ENCODE measurements around the gene TTYH2. TPM values are rescaled to one million over a fixed set of nuclear protein-coding genes. Genes with fewer than 3 reads are reported as not detected.

Gene TTYH2
- total RNA-seq, 1 donor from 2014 or later, result 3.8 TPM

GRCh38 chr17:74204474-74204873 lies 8.9 kb upstream of the TTYH2 start:
- H3K9me3 Mint-ChIP-seq, result no peaks in the 10 kb centered on the region
- no peak for ATAC-seq (ENCODE audit: low read depth)
- intact Hi-C loops (cut with micrococcal nuclease), result loop anchor here (5.0 to 10.0 kb wide), 3 partner anchors 560 to 1012 kb away; partner anchors contain the start of genes CDC42EP4, COG1 and SDK2
- CTCF ChIA-PET, result interaction anchor here (2.0 kb wide), 1 partner anchor 9 kb away, joined by 5 read pairs; the partner anchor contains the start of gene TTYH2
- peaks cover 49% of the 10 kb centered on the region for H3K36me3 Mint-ChIP-seq (ENCODE audit: low read depth)
- no peak for DNase-seq
- peak overlapping the region; percentile 98 for H3K27ac Mint-ChIP-seq
- no peak for TF ChIP-seq CTCF (IDR thresholded peaks at IDR 0.05)
- POLR2A ChIA-PET, result interaction anchor here (0.5 to 2.6 kb wide), 5 partner anchors 9 to 972 kb away, joined by 3 to 28 read pairs (median 5); partner anchors contain the start of gene TTYH2
- peaks cover 20% of the 10 kb centered on the region for H3K27me3 Mint-ChIP-seq
- H3K4me1 Mint-ChIP-seq, result peaks cover 42% of the 10 kb centered on the region
- H3K4me3 Mint-ChIP-seq, result peak overlapping the region; percentile 100

GRCh38 chr17:74205274-74205673 lies 8.1 kb upstream of the TTYH2 start:
- peaks cover 57% of the 10 kb centered on the region for H3K36me3 Mint-ChIP-seq (ENCODE audit: low read depth)
- intact Hi-C loops (cut with micrococcal nuclease), result loop anchor here (10.0 kb wide), 2 partner anchors 560 to 890 kb away; partner anchors contain the start of genes CDC42EP4 and SDK2

DNA sequence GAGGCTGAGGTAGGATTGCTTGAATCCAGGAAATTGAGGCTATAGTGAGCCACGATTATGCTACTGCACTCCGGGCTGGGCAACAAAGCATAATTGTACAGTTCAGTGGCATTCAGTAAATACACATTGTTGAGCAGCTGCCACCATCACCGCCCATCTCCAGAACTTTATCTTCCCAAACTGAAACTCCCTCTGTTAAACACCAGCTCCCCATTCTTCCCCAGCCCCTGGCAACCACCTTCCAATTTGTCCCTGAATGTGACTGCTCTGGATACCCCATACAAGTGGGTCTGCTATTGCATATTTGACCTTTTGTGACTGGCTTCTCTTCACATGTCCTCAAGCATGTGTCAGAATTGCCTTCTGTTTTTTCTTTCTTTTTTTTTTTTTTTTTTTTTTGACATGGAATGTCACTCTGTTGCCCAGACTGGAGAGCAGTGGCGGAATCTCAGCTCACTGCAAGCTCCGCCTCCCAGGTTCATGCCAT lies 7.0 kb upstream of the TTYH2 start:
- Mint-ChIP-seq H3K27me3 (peaks cover 7% of the 10 kb centered on the region), H3K36me3 (ENCODE audit: low read depth) (peaks cover 62% of the 10 kb centered on the region), H3K9me3 (no peaks in the 10 kb centered on the region), H3K27ac (peak overlapping the region; percentile 36), H3K4me3 (peak overlapping the region; percentile 51), H3K4me1 (peaks cover 45% of the 10 kb centered on the region)
- POLR2A ChIA-PET, result interaction anchor here (0.6 kb wide), 1 partner anchor 525 kb away, joined by 4 read pairs; no protein-coding TSS in a partner anchor
- no peak for TF ChIP-seq CTCF (IDR thresholded peaks at IDR 0.05)
- DNase-seq, result no peak
- intact Hi-C loops (cut with micrococcal nuclease), result loop anchor here (10.0 kb wide), 2 partner anchors 562 to 892 kb away; partner anchors contain the start of genes CDC42EP4 and SDK2
- ATAC-seq (ENCODE audit: low read depth), result no peak
- CTCF ChIA-PET, result interaction anchor here (0.7 kb wide), 1 partner anchor 360 kb away, joined by 4 read pairs; no protein-coding TSS in a partner anchor

More at GRCh38 chr17:74205274-74205673, 8.1 kb upstream of the TTYH2 start:
- Mint-ChIP-seq H3K27ac (peak overlapping the region; percentile 41), H3K4me1 (peaks cover 41% of the 10 kb centered on the region), H3K4me3 (peak overlapping the region; percentile 64), H3K27me3 (peaks cover 12% of the 10 kb centered on the region), H3K9me3 (no peaks in the 10 kb centered on the region)
- ATAC-seq (ENCODE audit: low read depth) (no peak), DNase-seq (no peak)
- CTCF ChIA-PET, result no interaction called here
- TF ChIP-seq CTCF (IDR thresholded peaks at IDR 0.05), result no peak
- POLR2A ChIA-PET, result interaction anchor here (0.5 to 2.6 kb wide), 2 partner anchors 8 to 24 kb away, joined by 3 to 28 read pairs; partner anchors contain the start of gene TTYH2

DNA sequence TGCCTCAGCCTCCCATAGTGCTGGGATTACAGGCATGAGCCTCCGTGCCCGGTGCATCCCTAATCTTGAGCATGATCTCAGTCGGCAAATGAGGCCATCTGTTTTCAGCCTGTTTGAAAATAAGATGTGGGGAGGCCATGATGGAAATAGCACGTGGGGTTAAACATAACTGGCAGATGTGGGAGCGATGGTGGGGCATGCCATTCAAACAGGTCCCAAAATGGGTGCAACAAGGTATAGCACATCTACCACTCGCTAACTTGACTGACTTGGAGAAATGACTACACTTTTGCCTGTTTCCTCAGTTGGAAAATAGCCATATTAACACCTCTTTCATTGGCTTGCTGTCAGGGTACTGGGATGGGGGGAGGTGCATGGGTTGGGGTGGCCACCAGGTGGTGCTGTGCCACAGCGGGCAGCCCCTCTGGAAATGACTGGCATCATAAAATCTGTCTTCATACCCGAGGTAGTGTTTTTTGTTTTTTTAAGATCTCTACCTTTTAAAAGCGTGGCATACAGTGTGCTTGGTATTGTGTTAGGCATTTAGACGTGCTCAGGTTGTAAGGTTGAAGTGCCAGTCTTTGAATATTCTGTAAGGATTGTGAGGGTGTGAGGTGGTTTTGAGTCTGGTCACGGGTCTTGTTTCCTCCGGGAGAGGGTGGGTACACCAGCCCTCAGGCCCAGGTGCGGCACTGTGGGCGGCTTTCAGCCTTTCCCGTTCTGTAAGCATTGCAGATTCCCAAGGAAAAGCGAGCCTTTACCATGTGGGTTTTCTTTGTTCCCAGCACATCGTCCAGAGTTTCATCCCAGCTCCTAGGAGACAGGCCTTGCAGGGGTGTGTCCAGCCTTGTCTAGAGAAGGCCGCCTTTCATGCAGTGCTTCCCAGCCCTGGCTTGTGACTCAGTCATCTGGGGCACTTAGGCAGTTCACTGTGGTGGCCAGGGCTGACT lies 2.9 kb upstream of the TTYH2 start:
- intact Hi-C loops (cut with micrococcal nuclease), result loop anchor here (1.0 to 5.0 kb wide), 5 partner anchors 86 to 662 kb away; partner anchors contain the start of genes BTBD17 and FDXR
- peaks cover 53% of the 10 kb centered on the region for H3K36me3 Mint-ChIP-seq (ENCODE audit: low read depth)
- CTCF ChIA-PET, result interaction anchor here (0.7 to 1.3 kb wide), 4 partner anchors 11 to 281 kb away, joined by 3 to 7 read pairs (median 3); no protein-coding TSS in a partner anchor
- TF ChIP-seq CTCF (IDR thresholded peaks at IDR 0.05), result peak; percentile 93
- no peaks in the 10 kb centered on the region for H3K9me3 Mint-ChIP-seq
- H3K4me3 Mint-ChIP-seq, result peak overlapping the region; percentile 41
- ATAC-seq (ENCODE audit: low read depth) (peak; percentile 39), DNase-seq (peak; percentile 65)
- H3K27ac Mint-ChIP-seq, result peak overlapping the region; percentile 80
- no peaks in the 10 kb centered on the region for H3K27me3 Mint-ChIP-seq
- peaks cover 60% of the 10 kb centered on the region for H3K4me1 Mint-ChIP-seq
- POLR2A ChIA-PET, result no interaction called here

Data from activated B cell treated with CpG ODN at 0.5 μM for 24 hours (primary cell).